Mesendoderm (in vitro differentiated cells): ENCODE measurements around the gene IGSF9.

Experiments used
- DNase-seq: peaks from one replicate; pipeline ENCODE4 v3.0.0; 2013
- H2AK5ac ChIP-seq: 2 replicates; pipeline ENCODE4 v1.6.1; 2013; ENCODE audit warnings: low read length, inconsistent platforms
- H2BK120ac ChIP-seq: 2 replicates; pipeline ENCODE4 v1.6.1; 2013; ENCODE audit warnings: low read depth, mild to moderate bottlenecking, low read length, moderate library complexity, mixed read lengths
- H2BK15ac ChIP-seq: replicated peaks from 2 replicates; pipeline ENCODE4 v1.6.1; 2013; ENCODE audit warnings: low read depth, mild to moderate bottlenecking, moderate library complexity
- H2BK5ac ChIP-seq: 2 replicates; pipeline ENCODE4 v1.6.1; 2013; ENCODE audit warnings: low read length, inconsistent platforms
- H3K18ac ChIP-seq: 2 replicates; pipeline ENCODE4 v1.6.1; 2013; ENCODE audit warnings: mild to moderate bottlenecking, low read length, mixed read lengths
- H3K23ac ChIP-seq: one replicate; pipeline ENCODE4 v1.6.1; 2013; ENCODE audit warnings: low read length
- H3K27ac ChIP-seq: 2 replicates; pipeline ENCODE4 v1.5.1; 2013; ENCODE audit warnings: low read depth, mild to moderate bottlenecking, inconsistent platforms, low read length, moderate library complexity
- H3K27me3 ChIP-seq: 2 replicates; pipeline ENCODE4 v1.6.1; 2013; ENCODE audit warnings: low read length, control low read depth, mild to moderate bottlenecking, inconsistent platforms; ENCODE audit not compliant: insufficient read depth, poor library complexity
- H3K36me3 ChIP-seq: 2 replicates; pipeline ENCODE4 v1.6.1; 2013; ENCODE audit warnings: low read length, inconsistent platforms; ENCODE audit not compliant: control insufficient read depth, insufficient read depth
- H3K4ac ChIP-seq: one replicate; pipeline ENCODE4 v1.6.1; 2013; ENCODE audit warnings: low read depth, mild to moderate bottlenecking, low read length, moderate library complexity
- H3K4me1 ChIP-seq: 2 replicates; pipeline ENCODE4 v1.6.1; 2013; ENCODE audit warnings: low read depth, low read length, inconsistent platforms; ENCODE audit not compliant: control insufficient read depth
- H3K4me2 ChIP-seq: 2 replicates; pipeline ENCODE4 v1.6.1; 2013; ENCODE audit warnings: low read length
- H3K4me3 ChIP-seq: 2 replicates; pipeline ENCODE4 v1.5.1; 2013; ENCODE audit warnings: mild to moderate bottlenecking, low read length
- H3K56ac ChIP-seq: one replicate; pipeline ENCODE4 v1.6.1; 2013; ENCODE audit warnings: low read length
- H3K79me1 ChIP-seq: 2 replicates; pipeline ENCODE4 v1.6.1; 2013; ENCODE audit warnings: low read length, inconsistent platforms
- H3K79me2 ChIP-seq: 2 replicates; pipeline ENCODE4 v1.6.1; 2013; ENCODE audit warnings: mild to moderate bottlenecking, low read length; ENCODE audit not compliant: control insufficient read depth, insufficient read depth
- H3K9ac ChIP-seq: 2 replicates; pipeline ENCODE4 v1.6.1; 2013; ENCODE audit warnings: low read length, inconsistent platforms
- H4K5ac ChIP-seq: one replicate; pipeline ENCODE4 v1.6.1; 2013; ENCODE audit warnings: low read length
- H4K8ac ChIP-seq: one replicate; pipeline ENCODE4 v1.6.1; 2013; ENCODE audit warnings: low read depth, mild to moderate bottlenecking, control low read depth, low read length, moderate library complexity
- WGBS: extraction: QIAGEN DNeasy Blood & Tissue Kit; methylation state at CpG from one replicate; pipeline ENCODE4 v1.1.7; 2013; ENCODE audit warnings: low lambda C conversion rate, missing lambda C conversion rate; ENCODE audit not compliant: insufficient coverage; ENCODE audit errors: extremely low coverage; 5-methylcytosine and 5-hydroxymethylcytosine counted together

Gene IGSF9

GRCh38 chr1:159928491-159929050, 16.8 kb downstream of the IGSF9 start:
- H3K4me3 ChIP-seq = no peak overlapping the region
- H3K4me1 ChIP-seq = peaks cover 4% of the 10 kb centered on the region
- no peak overlapping the region for H3K9ac ChIP-seq
- no peak overlapping the region for H3K56ac ChIP-seq
- H3K27ac ChIP-seq = no peak overlapping the region
- H3K4me2 ChIP-seq = no peak overlapping the region
- no peak overlapping the region for H2BK120ac ChIP-seq
- no CpG with 5 or more reads among the region's 18 CpGs for WGBS
- H3K23ac ChIP-seq = no peak overlapping the region
- no peaks in the 10 kb centered on the region for H3K27me3 ChIP-seq
- H4K8ac ChIP-seq = no peak overlapping the region
- H2BK5ac ChIP-seq = no peak overlapping the region
- H2AK5ac ChIP-seq = no peak overlapping the region
- H4K5ac ChIP-seq = no peak overlapping the region
- no peak overlapping the region for H2BK15ac ChIP-seq
- H3K18ac ChIP-seq = no peak overlapping the region
- peaks cover 14% of the 10 kb centered on the region for H3K79me2 ChIP-seq
- no peaks in the 10 kb centered on the region for H3K36me3 ChIP-seq
- DNase-seq = no peak
- no peak overlapping the region for H3K4ac ChIP-seq
- H3K79me1 ChIP-seq = no peaks in the 10 kb centered on the region

DNA sequence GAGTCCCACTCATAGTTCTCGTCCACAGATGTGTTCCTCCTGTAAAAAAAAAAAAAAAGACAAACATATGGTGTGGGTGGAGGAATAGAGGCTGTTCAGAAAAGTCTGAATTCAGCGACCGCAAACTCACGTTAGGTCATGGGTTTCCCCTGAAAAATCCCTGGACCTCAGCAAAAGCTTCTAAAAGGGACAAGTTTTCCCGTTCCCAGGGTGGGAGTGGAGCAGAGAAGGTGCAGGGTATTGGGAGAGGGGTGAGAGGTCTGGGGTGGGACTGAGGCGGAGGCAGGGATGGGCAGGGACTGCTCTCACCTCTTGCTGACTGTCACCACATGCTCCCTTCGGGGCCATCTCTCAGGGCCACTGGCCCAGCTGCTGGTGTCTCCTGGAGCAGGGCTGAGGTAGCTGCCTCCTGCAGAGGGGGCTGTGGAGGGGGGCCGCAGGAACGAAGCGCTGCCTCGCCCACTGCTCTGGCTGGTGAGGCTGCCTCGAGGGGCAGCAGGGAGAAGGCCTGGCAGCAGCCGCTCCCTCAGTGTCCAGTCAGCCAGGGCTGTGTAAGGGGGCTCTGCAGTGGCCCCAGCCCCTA, 17.5 kb downstream of the IGSF9 start:
- no peak overlapping the region for H2BK5ac ChIP-seq
- WGBS = no CpG with 5 or more reads among the region's 13 CpGs
- no peak overlapping the region for H4K8ac ChIP-seq
- H2BK15ac ChIP-seq = no peak overlapping the region
- no peaks in the 10 kb centered on the region for H3K27me3 ChIP-seq
- no peak overlapping the region for H2AK5ac ChIP-seq
- H3K27ac ChIP-seq = no peak overlapping the region
- H3K79me2 ChIP-seq = peaks cover 19% of the 10 kb centered on the region
- no peaks in the 10 kb centered on the region for H3K36me3 ChIP-seq
- peaks cover 5% of the 10 kb centered on the region for H3K4me1 ChIP-seq
- no peak overlapping the region for H3K4ac ChIP-seq
- H3K56ac ChIP-seq = no peak overlapping the region
- no peak overlapping the region for H3K23ac ChIP-seq
- H2BK120ac ChIP-seq = no peak overlapping the region
- H4K5ac ChIP-seq = no peak overlapping the region
- no peaks in the 10 kb centered on the region for H3K79me1 ChIP-seq
- H3K18ac ChIP-seq = no peak overlapping the region
- H3K4me3 ChIP-seq = no peak overlapping the region
- DNase-seq = no peak
- no peak overlapping the region for H3K4me2 ChIP-seq
- no peak overlapping the region for H3K9ac ChIP-seq

DNA sequence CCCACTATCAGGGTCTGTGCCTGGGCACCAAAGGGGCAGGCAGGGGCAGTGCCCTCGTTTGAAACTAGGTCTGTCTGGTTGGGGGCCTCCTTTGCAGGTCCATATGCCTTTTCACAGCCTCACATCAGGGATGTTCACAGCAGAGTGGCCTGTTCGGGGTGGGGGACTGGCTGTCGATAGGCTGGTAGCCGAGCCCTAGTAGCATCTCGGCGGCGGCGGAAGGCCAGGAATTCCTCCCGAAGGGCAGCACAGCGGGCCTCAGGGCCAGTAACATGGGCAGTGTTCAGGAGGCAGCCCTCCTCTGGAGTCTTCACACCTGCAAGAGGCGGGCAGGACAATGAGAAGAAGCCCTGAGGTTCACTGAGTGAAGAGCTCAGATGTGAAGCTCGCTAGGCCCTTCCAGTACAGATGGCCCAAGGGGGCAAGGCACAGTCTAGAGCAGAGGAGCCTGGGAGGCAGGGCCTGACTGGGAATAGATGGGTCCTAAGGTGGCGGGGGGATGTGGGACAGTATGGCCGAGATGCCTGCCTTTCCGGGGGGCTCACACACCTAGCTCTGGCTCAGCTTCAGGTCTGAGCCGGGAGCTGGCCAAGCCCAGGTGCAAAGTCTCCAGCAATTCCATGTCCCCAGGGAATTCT, 18.1 kb downstream of the IGSF9 start:
- Histone ChIP-seq H2BK5ac (no peak overlapping the region), H3K18ac (no peak overlapping the region), H3K56ac (no peak overlapping the region), H3K36me3 (no peaks in the 10 kb centered on the region), H3K27me3 (no peaks in the 10 kb centered on the region), H2AK5ac (no peak overlapping the region), H3K4me3 (no peak overlapping the region), H2BK15ac (no peak overlapping the region), H3K23ac (no peak overlapping the region), H3K27ac (no peak overlapping the region), H4K8ac (no peak overlapping the region), H4K5ac (no peak overlapping the region), H3K79me1 (peaks cover 4% of the 10 kb centered on the region), H3K4ac (no peak overlapping the region), H3K79me2 (peaks cover 26% of the 10 kb centered on the region), H2BK120ac (no peak overlapping the region), H3K4me2 (no peak overlapping the region), H3K4me1 (peaks cover 11% of the 10 kb centered on the region), H3K9ac (no peak overlapping the region)
- WGBS = no CpG with 5 or more reads among the region's 16 CpGs
- DNase-seq = no peak

GRCh38 chr1:159925719-159926078, 19.7 kb downstream of the IGSF9 start:
- Histone ChIP-seq H2AK5ac (no peak overlapping the region), H3K56ac (peak overlapping the region; percentile 87), H3K23ac (no peak overlapping the region), H4K5ac (peak overlapping the region; percentile 40), H3K18ac (peak overlapping the region; percentile 8), H2BK120ac (no peak overlapping the region), H3K4me2 (peak overlapping the region; percentile 64), H4K8ac (no peak overlapping the region), H2BK15ac (no peak overlapping the region), H3K79me2 (peaks cover 42% of the 10 kb centered on the region), H3K27ac (peak overlapping the region; percentile 25), H3K36me3 (no peaks in the 10 kb centered on the region), H3K27me3 (no peaks in the 10 kb centered on the region), H2BK5ac (peak overlapping the region; percentile 76), H3K4ac (no peak overlapping the region), H3K4me3 (peak overlapping the region; percentile 14), H3K9ac (peak overlapping the region; percentile 73), H3K4me1 (peaks cover 13% of the 10 kb centered on the region), H3K79me1 (peaks cover 10% of the 10 kb centered on the region)
- DNase-seq = peak; percentile 88
- no CpG with 5 or more reads among the region's 7 CpGs for WGBS

- Histone ChIP-seq H3K79me2 (peaks cover 47% of the 10 kb centered on the region), H3K4me1 (peaks cover 13% of the 10 kb centered on the region), H3K27me3 (no peaks in the 10 kb centered on the region), H3K4me3 (peak within 1 kb of the TSS; percentile 82), H3K27ac (peak within 1 kb of the TSS; percentile 74), H3K79me1 (peaks cover 13% of the 10 kb centered on the region), H3K4me2 (peak within 1 kb of the TSS; percentile 64), H4K5ac (peak within 1 kb of the TSS; percentile 40), H3K36me3 (peaks cover under 1% of the 10 kb centered on the region), H3K4ac (peak within 1 kb of the TSS; percentile 81), H2BK15ac (no peak within 1 kb of the TSS), H2AK5ac (peak within 1 kb of the TSS; percentile 20), H3K9ac (peak within 1 kb of the TSS; percentile 88), H3K23ac (peak within 1 kb of the TSS; percentile 48), H4K8ac (no peak within 1 kb of the TSS), H2BK120ac (peak within 1 kb of the TSS; percentile 0), H2BK5ac (peak within 1 kb of the TSS; percentile 76), H3K18ac (peak within 1 kb of the TSS; percentile 46), H3K56ac (peak within 1 kb of the TSS; percentile 87)
- peak; percentile 97 for DNase-seq
- no CpG with 5 or more reads among the region's 58 CpGs for WGBS
These were observed 20.4 kb downstream of the IGSF9 start, which contains the start of gene TAGLN2 for GRCh38 chr1:159924791-159925718. TAGLN2 (minus strand) TSS chr1:159925507; CDS start chr1:159920509, 4,998 bp downstream.
